ENCODE results near the gene ZDHHC17.

ZDHHC17 gene

GRCh38 chr12:76830436-76830835 lies 66.5 kb downstream of the ZDHHC17 start:
- H3K27ac ChIP-seq = no peak overlapping the region
- no peak overlapping the region for H3K4me3 ChIP-seq (ENCODE audit: low read depth, low read length)
- no peak for DNase-seq
- H3K9me3 ChIP-seq (ENCODE audit: severe bottlenecking) = no peaks in the 10 kb centered on the region
- H3K27me3 ChIP-seq (ENCODE audit: insufficient read depth, low read depth, severe bottlenecking) = no peaks in the 10 kb centered on the region
- TF ChIP-seq, protein P1, sequence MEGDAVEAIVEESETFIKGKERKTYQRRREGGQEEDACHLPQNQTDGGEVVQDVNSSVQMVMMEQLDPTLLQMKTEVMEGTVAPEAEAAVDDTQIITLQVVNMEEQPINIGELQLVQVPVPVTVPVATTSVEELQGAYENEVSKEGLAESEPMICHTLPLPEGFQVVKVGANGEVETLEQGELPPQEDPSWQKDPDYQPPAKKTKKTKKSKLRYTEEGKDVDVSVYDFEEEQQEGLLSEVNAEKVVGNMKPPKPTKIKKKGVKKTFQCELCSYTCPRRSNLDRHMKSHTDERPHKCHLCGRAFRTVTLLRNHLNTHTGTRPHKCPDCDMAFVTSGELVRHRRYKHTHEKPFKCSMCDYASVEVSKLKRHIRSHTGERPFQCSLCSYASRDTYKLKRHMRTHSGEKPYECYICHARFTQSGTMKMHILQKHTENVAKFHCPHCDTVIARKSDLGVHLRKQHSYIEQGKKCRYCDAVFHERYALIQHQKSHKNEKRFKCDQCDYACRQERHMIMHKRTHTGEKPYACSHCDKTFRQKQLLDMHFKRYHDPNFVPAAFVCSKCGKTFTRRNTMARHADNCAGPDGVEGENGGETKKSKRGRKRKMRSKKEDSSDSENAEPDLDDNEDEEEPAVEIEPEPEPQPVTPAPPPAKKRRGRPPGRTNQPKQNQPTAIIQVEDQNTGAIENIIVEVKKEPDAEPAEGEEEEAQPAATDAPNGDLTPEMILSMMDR (IDR thresholded peaks at IDR 0.05; ENCODE audit: low read depth, low read length) = no peak
- peaks cover 18% of the 10 kb centered on the region for H3K36me3 ChIP-seq

DNA sequence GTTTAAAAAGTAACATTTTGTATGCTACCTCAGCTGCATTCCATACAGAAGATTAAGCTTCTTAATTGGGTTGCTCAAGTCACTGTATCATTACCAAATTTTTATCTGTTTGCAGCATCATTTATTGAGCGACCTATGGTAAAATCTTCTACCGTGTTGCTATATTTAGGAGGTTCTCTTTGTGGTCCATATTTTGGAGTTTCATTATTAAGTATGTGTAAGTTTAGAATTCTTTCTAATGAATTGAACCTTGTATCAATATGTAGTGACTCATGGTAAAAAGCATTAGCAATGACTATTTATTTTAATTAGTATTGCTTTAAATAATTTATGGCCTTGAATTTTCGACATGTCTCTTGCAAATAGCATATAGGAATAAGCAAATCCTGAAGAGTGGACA lies 72.7 kb downstream of the ZDHHC17 start:
- peaks cover 7% of the 10 kb centered on the region for H3K36me3 ChIP-seq
- DNase-seq = no peak
- TF ChIP-seq, protein P1 (IDR thresholded peaks at IDR 0.05; ENCODE audit: low read depth, low read length) = no peak
- H3K27me3 ChIP-seq (ENCODE audit: insufficient read depth, low read depth, severe bottlenecking) = no peaks in the 10 kb centered on the region
- H3K4me3 ChIP-seq (ENCODE audit: low read depth, low read length) = no peak overlapping the region
- H3K27ac ChIP-seq = no peak overlapping the region
- no peaks in the 10 kb centered on the region for H3K9me3 ChIP-seq (ENCODE audit: severe bottlenecking)

GRCh38 chr12:76847260-76847659 lies 83.3 kb downstream of the ZDHHC17 start:
- Histone ChIP-seq H3K27me3 (ENCODE audit: insufficient read depth, low read depth, severe bottlenecking) (no peaks in the 10 kb centered on the region), H3K9me3 (ENCODE audit: severe bottlenecking) (no peaks in the 10 kb centered on the region), H3K36me3 (peaks cover 13% of the 10 kb centered on the region), H3K27ac (no peak overlapping the region), H3K4me3 (ENCODE audit: low read depth, low read length) (no peak overlapping the region)
- TF ChIP-seq, protein P1 (IDR thresholded peaks at IDR 0.05; ENCODE audit: low read depth, low read length) = no peak
- no peak for DNase-seq

DNA sequence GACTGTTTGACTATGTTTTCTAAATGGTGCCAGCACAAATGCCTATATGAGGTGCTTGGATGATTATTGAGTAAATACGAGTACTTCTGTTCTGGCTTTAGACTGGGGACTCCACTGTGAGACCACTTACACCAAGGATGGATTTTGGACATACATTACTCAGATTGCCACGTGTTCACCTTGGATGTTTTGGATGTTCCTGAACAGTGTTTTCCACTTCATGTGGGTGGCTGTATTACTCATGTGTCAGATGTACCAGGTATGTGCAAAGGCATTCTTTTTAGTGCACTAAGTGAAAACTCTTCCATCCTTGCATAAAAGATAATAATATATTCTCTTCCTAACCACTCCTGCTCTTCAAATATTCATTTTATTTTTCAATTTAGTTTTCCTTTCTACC lies 84.2 kb downstream of the ZDHHC17 start:
- Histone ChIP-seq H3K27ac (no peak overlapping the region), H3K4me3 (ENCODE audit: low read depth, low read length) (no peak overlapping the region), H3K9me3 (ENCODE audit: severe bottlenecking) (no peaks in the 10 kb centered on the region), H3K27me3 (ENCODE audit: insufficient read depth, low read depth, severe bottlenecking) (no peaks in the 10 kb centered on the region), H3K36me3 (peaks cover 13% of the 10 kb centered on the region)
- DNase-seq = no peak
- TF ChIP-seq, protein P1 (IDR thresholded peaks at IDR 0.05; ENCODE audit: low read depth, low read length) = no peak

DNA sequence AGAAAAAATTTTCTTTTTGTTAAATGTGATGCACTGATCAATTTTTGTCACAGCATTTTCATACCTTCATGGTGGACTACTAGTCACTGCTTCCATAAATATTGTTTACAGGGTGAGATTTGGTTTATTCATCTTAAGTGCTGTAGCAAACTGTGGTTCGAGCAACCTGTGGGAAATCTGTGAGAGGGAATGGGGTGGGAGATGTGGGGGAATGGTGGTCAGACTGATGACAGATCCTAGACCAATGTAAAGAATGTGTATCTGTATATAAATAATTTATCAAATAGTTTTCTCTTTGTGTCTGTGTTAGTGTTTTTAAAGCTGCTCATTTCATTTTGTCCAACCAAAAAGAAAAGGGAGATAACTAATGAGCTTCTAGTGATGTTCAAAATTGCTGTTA lies 88.2 kb downstream of the ZDHHC17 start:
- Histone ChIP-seq H3K9me3 (ENCODE audit: severe bottlenecking) (no peaks in the 10 kb centered on the region), H3K27me3 (ENCODE audit: insufficient read depth, low read depth, severe bottlenecking) (no peaks in the 10 kb centered on the region), H3K4me3 (ENCODE audit: low read depth, low read length) (no peak overlapping the region), H3K36me3 (peaks cover 22% of the 10 kb centered on the region), H3K27ac (no peak overlapping the region)
- DNase-seq = no peak
- TF ChIP-seq, protein P1 (IDR thresholded peaks at IDR 0.05; ENCODE audit: low read depth, low read length) = no peak

- no peak overlapping the region for H3K4me3 ChIP-seq (ENCODE audit: low read depth, low read length)
- TF ChIP-seq, protein P1 (IDR thresholded peaks at IDR 0.05; ENCODE audit: low read depth, low read length) = no peak
- H3K9me3 ChIP-seq (ENCODE audit: severe bottlenecking) = no peaks in the 10 kb centered on the region
- peaks cover 28% of the 10 kb centered on the region for H3K36me3 ChIP-seq
- H3K27ac ChIP-seq = no peak overlapping the region
- DNase-seq = no peak
- no peaks in the 10 kb centered on the region for H3K27me3 ChIP-seq (ENCODE audit: insufficient read depth, low read depth, severe bottlenecking)
Measured at GRCh38 chr12:76855271-76855670, 91.4 kb downstream of the ZDHHC17 start.
